Gastrocnemius medialis (tissue), 4 donors: ENCODE data around the gene TRAF2.
"Not testable (repeated sequence)": the region's sequence is repeated elsewhere in the genome, so short reads cannot be mapped to it uniquely, and the experiment has no call there.

Experiments used
- POLR2A ChIP-seq, 2 donors: fragments of 450-650 bp; IDR thresholded peaks; one replicate each; pipeline ENCODE4 v1.6.1; 2017; ENCODE audit warnings: antibody characterized with exemption in 2 of 2, mild to moderate bottlenecking in 2 of 2, moderate library complexity in 2 of 2
- TF ChIP-seq, protein P1 (sequence below), 5 experiments: fragments of 450-650 bp in 3 of 5; fragments of 200-600 bp in 2 of 5; sonication (generic) in 2 of 5; IDR thresholded peaks in 4 of 5; conservative IDR thresholded peaks in 1 of 5; 1 replicate in 4 of 5; 2 replicates in 1 of 5; pipeline ENCODE4 v1.5.1; 2016 to 2019; ENCODE audit warnings: antibody characterized with exemption in 5 of 5, mild to moderate bottlenecking in 3 of 5, moderate library complexity in 3 of 5

DNA sequence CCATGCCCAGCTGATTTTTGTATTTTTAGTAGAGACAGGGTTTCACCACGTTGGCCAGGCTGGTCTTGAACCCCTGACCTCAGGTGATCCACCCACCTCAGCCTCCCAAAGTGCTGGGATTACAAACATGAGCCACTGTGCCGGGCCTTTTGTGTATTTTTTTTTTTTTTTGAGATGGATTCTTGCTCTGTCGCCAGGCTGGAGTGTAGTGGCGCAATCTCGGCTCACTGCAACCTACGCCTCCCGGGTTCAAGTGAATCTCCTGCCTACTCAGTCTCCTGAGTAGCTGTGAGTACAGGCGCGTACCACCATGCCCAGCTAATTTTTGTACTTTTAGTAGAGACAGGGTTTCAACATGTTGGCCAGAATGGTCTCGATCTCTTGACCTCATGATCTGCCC is 2.6 kb upstream of the TRAF2 start:
- TF ChIP-seq, protein P1, sequence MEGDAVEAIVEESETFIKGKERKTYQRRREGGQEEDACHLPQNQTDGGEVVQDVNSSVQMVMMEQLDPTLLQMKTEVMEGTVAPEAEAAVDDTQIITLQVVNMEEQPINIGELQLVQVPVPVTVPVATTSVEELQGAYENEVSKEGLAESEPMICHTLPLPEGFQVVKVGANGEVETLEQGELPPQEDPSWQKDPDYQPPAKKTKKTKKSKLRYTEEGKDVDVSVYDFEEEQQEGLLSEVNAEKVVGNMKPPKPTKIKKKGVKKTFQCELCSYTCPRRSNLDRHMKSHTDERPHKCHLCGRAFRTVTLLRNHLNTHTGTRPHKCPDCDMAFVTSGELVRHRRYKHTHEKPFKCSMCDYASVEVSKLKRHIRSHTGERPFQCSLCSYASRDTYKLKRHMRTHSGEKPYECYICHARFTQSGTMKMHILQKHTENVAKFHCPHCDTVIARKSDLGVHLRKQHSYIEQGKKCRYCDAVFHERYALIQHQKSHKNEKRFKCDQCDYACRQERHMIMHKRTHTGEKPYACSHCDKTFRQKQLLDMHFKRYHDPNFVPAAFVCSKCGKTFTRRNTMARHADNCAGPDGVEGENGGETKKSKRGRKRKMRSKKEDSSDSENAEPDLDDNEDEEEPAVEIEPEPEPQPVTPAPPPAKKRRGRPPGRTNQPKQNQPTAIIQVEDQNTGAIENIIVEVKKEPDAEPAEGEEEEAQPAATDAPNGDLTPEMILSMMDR (IDR thresholded peaks at IDR 0.05 in 4 of 5, conservative IDR thresholded peaks at IDR 0.05 in 1 of 5), result not testable (repeated sequence)
- TF ChIP-seq POLR2A (IDR thresholded peaks at IDR 0.05), result not testable (repeated sequence)
